Cardiac muscle cell (in vitro differentiated cells and primary cell): Measurements from ENCODE around the gene ZSWIM6. TPM values are rescaled to one million over a fixed set of nuclear protein-coding genes. Genes with fewer than 3 reads are reported as not detected.

Experiments used
- DNase-seq, 2 donors: peaks; one replicate each; pipeline versions ENCODE4 v3.0.0 to v3.0.0-alpha.2; 2010 to 2017; ENCODE audit warnings: low read depth in 1 of 2, low spot score in 1 of 2
- H3K27ac ChIP-seq: fragments of 200-600 bp; sonication (generic); 2 replicates; pipeline ENCODE4 v1.5.1; 2016
- H3K27me3 ChIP-seq: fragments of 200-600 bp; sonication (generic); 2 replicates; pipeline ENCODE4 v1.6.0; 2016; ENCODE audit warnings: control low read depth
- H3K36me3 ChIP-seq: fragments of 200-600 bp; sonication (generic); 2 replicates; pipeline ENCODE4 v1.5.1; 2016; ENCODE audit warnings: control low read depth
- H3K4me1 ChIP-seq: fragments of 200-600 bp; sonication (generic); 2 replicates; pipeline ENCODE4 v1.8.1; 2017; ENCODE audit warnings: low read depth, mild to moderate bottlenecking, mixed run types
- H3K4me3 ChIP-seq: fragments of 200-600 bp; sonication (generic); 2 replicates; pipeline ENCODE4 v1.5.1; 2016; ENCODE audit warnings: mild to moderate bottlenecking
- H3K9me3 ChIP-seq: fragments of 200-600 bp; sonication (generic); 2 replicates; pipeline ENCODE4 v1.5.1; 2017; ENCODE audit warnings: low read depth, mild to moderate bottlenecking, control low read depth
- polyA plus RNA-seq: library from polyadenylated mRNA; unstranded; fragments of >200 nt; fragmentation: Nextera tagmentation; extraction: Ambion mirVana; gene quantifications from 2 replicates; pipeline ENCODE4 v1.2.1, GENCODE V29; 2016
- total RNA-seq: library from RNA; depleted of rRNA; stranded (reverse); fragments of >200 nt; gene quantifications from 2 replicates; pipeline ENCODE4 v1.2.3, GENCODE V29; 2016
- TF ChIP-seq, protein P1 (sequence below): IDR thresholded peaks from 2 replicates; pipeline ENCODE4 v1.5.1; 2012; ENCODE audit warnings: low read depth, mild to moderate bottlenecking, low read length

The ZSWIM6 gene
- total and polyA plus RNA-seq, 2 experiments from 2014 or later: 3.4 to 8.3 TPM

DNA sequence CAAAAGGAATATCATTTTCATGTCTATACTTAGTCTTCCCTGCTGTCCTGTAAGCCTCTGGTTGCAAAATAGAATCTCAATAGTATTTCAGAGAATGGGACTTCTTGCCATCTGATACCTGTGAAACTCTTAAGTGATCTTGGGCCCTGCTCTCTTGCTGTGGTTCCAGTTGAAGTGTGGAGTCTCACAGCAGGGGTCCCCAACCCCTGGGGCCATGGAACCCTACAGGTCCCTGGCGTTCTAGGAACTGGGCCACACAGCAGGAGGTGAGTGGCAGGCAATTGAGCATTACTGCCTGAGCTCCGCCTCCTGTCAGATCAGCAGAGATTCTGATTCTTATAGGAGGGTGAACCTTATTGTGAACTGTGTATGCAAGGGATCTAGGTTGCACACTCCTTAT lies 65.9 kb downstream of the ZSWIM6 start:
- H3K27ac ChIP-seq: no peak overlapping the region

DNA sequence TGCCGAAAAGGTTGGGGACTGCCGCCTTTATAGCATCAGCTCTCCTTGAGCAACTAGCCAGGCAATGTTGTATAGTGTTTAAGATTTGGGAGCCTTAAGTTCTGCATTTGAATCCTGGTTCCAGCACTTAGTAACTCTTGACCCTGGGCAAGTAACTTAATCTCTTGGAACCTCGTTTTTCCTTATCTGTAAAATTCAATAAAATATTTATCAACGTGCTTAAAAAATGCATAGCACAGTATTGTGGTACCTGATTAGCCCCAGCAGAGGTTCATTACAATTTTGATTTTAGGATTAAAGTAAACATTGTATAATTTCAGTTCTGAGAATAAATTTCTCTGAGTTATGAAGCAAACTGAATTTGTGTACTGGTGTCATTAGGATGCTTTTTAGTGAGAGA lies 66.4 kb downstream of the ZSWIM6 start:
- H3K4me1 ChIP-seq: peaks cover 11% of the 10 kb centered on the region
- DNase-seq: no peak
- no peaks in the 10 kb centered on the region for H3K36me3 ChIP-seq
- no peaks in the 10 kb centered on the region for H3K27me3 ChIP-seq
- H3K27ac ChIP-seq: no peak overlapping the region
- no peaks in the 10 kb centered on the region for H3K9me3 ChIP-seq
- no peak overlapping the region for H3K4me3 ChIP-seq
- TF ChIP-seq, protein P1, sequence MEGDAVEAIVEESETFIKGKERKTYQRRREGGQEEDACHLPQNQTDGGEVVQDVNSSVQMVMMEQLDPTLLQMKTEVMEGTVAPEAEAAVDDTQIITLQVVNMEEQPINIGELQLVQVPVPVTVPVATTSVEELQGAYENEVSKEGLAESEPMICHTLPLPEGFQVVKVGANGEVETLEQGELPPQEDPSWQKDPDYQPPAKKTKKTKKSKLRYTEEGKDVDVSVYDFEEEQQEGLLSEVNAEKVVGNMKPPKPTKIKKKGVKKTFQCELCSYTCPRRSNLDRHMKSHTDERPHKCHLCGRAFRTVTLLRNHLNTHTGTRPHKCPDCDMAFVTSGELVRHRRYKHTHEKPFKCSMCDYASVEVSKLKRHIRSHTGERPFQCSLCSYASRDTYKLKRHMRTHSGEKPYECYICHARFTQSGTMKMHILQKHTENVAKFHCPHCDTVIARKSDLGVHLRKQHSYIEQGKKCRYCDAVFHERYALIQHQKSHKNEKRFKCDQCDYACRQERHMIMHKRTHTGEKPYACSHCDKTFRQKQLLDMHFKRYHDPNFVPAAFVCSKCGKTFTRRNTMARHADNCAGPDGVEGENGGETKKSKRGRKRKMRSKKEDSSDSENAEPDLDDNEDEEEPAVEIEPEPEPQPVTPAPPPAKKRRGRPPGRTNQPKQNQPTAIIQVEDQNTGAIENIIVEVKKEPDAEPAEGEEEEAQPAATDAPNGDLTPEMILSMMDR: no peak

More for the DNA sequence above, 65.9 kb downstream of the ZSWIM6 start:
- TF ChIP-seq, protein P1: no peak
- peaks cover 11% of the 10 kb centered on the region for H3K4me1 ChIP-seq
- no peak overlapping the region for H3K4me3 ChIP-seq
- no peak for DNase-seq
- no peaks in the 10 kb centered on the region for H3K9me3 ChIP-seq
- H3K36me3 ChIP-seq: no peaks in the 10 kb centered on the region
- H3K27me3 ChIP-seq: no peaks in the 10 kb centered on the region

DNA sequence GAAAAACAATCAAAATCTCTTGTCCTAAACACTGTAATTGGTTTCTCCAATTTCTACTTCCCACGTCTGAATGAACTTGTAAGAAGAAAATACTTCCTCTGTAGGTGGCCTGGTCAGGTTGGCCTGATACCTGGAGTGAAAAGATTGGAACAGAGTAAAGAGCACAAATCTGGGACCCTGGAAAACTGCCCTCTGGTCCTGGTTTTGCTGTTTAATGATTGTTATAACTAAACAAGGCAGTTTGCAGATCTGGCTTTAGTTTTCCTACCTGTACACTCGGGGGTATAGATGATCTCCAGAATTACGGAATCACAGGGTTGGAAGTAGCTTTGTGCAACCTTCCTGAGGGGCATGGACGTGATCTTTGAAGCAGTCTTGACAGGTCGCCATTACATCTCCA lies 67.6 kb downstream of the ZSWIM6 start:
- H3K27me3 ChIP-seq: no peaks in the 10 kb centered on the region
- H3K27ac ChIP-seq: peak overlapping the region; percentile 50
- H3K4me1 ChIP-seq: peaks cover 11% of the 10 kb centered on the region
- H3K4me3 ChIP-seq: no peak overlapping the region
- DNase-seq: no peak
- no peaks in the 10 kb centered on the region for H3K9me3 ChIP-seq
- TF ChIP-seq, protein P1: no peak
- H3K36me3 ChIP-seq: no peaks in the 10 kb centered on the region

DNA sequence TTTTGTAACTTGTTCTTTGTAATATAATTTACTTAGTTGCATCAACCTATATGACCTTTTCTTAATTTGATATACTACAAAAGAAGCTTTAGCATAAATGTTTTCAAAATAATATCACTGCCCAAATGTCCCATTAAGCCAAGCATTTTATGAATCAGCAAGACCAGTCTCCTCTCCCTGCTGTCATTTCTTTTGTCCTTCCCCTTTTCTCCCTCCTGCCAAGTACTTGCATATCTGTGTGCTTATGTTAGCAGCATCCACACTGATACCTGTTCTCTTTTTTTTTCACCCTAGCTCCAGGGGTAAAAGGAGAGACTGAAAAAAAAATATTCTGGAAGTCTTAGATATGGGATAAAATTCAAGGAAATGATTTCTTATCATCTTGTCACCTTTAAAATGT lies 69.7 kb downstream of the ZSWIM6 start:
- peak in 1 of 2 donors; percentile 62 for DNase-seq
- H3K27me3 ChIP-seq: no peaks in the 10 kb centered on the region
- no peak overlapping the region for H3K27ac ChIP-seq
- H3K36me3 ChIP-seq: no peaks in the 10 kb centered on the region
- peaks cover 11% of the 10 kb centered on the region for H3K4me1 ChIP-seq
- no peak overlapping the region for H3K4me3 ChIP-seq
- H3K9me3 ChIP-seq: no peaks in the 10 kb centered on the region
- TF ChIP-seq, protein P1: no peak

DNA sequence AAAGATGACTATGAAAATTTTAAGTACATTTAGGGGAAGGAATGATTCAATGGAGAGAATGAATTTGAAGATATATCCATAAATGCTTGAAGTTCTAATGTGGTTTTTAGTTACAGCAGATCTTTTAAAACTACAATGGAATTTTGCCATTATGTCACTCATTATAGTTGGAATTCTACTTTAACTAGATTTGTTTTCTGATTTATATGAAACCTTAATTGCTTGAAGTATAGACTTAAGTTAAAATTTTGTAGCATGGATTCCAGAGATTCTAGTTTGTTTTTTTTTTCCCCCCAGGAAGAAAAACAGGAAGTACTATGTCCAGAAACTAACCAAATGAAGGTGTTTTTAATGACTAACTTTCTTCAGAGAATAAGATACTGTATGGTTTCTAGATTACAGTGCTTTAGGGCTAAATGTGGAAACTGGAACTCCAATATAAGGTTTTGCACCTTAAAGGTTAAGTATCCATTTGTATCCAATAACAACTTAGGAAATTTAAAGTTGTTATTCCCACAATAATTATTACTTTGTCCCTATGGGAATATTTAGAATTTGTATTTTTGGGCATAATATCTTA lies 70.3 kb downstream of the ZSWIM6 start:
- no peak overlapping the region for H3K4me3 ChIP-seq
- H3K9me3 ChIP-seq: no peaks in the 10 kb centered on the region
- H3K27ac ChIP-seq: no peak overlapping the region
- no peaks in the 10 kb centered on the region for H3K36me3 ChIP-seq
- TF ChIP-seq, protein P1: no peak
- H3K4me1 ChIP-seq: peaks cover 13% of the 10 kb centered on the region
- DNase-seq: no peak
- H3K27me3 ChIP-seq: no peaks in the 10 kb centered on the region
